Hepatocyte (in vitro differentiated cells): ENCODE measurements around the gene DAP.

Experiments
- EZH2 ChIP-seq: fragments of 200-600 bp; sonication (generic); IDR thresholded peaks from 2 replicates; pipeline ENCODE4 v1.6.1; 2016; ENCODE audit warnings: antibody characterized with exemption, mild to moderate bottlenecking, borderline replicate concordance
- TF ChIP-seq, protein P1 (sequence below): fragments of 200-600 bp; sonication (generic); IDR thresholded peaks from 2 replicates; pipeline ENCODE4 v1.5.1; 2016; ENCODE audit warnings: antibody characterized with exemption, mild to moderate bottlenecking; ENCODE audit not compliant: poor library complexity

DNA sequence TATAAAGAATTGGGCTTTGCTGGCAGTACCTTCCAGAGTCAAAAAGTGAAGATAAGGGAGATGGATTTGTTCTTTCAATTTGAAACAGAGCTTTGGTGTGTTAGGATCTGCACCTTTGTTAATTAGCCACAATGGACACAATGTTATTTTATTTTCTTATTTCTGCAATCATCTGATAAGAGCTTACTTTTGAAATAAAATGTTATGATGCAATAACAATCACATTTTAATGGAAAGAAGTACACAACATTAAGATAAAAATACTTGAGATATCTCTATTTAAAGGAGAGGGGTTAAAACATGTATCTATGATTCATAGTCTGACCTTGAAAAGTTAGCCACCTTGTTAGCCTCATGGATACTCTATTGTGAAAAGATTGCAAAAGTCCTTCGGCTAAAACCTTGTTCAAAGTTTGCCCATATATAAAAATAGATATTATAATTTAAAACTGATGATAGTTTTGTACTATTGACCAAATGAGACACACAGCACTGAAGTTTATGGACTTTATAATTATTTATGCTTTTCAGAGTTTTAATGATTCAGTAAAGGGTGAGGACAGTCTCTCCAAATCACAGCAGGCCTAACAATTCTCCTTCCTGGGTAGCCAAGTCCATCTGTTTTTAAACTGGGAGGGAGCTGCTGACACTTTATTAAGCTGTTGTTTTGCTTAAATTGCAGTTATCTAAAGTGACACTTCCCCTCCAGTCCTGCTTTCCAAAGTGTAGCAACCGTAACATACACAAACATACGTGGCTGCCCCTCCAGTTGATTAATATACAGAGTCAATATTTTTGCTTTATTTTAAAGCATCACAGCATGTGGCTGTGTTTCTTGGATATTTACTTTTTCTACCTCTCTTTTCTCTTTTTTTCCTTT lies 47.6 kb upstream of the DAP start:
- TF ChIP-seq, protein P1, sequence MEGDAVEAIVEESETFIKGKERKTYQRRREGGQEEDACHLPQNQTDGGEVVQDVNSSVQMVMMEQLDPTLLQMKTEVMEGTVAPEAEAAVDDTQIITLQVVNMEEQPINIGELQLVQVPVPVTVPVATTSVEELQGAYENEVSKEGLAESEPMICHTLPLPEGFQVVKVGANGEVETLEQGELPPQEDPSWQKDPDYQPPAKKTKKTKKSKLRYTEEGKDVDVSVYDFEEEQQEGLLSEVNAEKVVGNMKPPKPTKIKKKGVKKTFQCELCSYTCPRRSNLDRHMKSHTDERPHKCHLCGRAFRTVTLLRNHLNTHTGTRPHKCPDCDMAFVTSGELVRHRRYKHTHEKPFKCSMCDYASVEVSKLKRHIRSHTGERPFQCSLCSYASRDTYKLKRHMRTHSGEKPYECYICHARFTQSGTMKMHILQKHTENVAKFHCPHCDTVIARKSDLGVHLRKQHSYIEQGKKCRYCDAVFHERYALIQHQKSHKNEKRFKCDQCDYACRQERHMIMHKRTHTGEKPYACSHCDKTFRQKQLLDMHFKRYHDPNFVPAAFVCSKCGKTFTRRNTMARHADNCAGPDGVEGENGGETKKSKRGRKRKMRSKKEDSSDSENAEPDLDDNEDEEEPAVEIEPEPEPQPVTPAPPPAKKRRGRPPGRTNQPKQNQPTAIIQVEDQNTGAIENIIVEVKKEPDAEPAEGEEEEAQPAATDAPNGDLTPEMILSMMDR = no peak
- TF ChIP-seq EZH2 = no peak
